B cell (primary cell): Measurements from ENCODE around the gene CIP2A. TPM values are rescaled to one million over a fixed set of nuclear protein-coding genes. Genes with fewer than 3 reads are reported as not detected.

Experiments used
- ATAC-seq: fragments of 200-7000 bp; cut with Tn5 transposase; one replicate; pipeline ENCODE4 v1.10.0; 2021; ENCODE audit warnings: low read depth, mild to moderate bottlenecking, moderate number of reproducible peaks, moderate library complexity
- CTCF ChIA-PET: fragments of 350-600 bp; sonication (Branson Sonifier 250); formaldehyde crosslinking; loops from one replicate; lab custom pipeline; 2021; ENCODE audit warnings: antibody characterized with exemption, inconsistent platforms; lab: Charles Lee
- POLR2A ChIA-PET: fragments of 350-600 bp; sonication (Branson Sonifier 250); formaldehyde crosslinking; loops from one replicate; lab custom pipeline; 2021; ENCODE audit warnings: antibody characterized with exemption; lab: Charles Lee
- DNase-seq: peaks from one replicate; pipeline ENCODE4 v3.0.0; 2013
- H2AFZ ChIP-seq: 2 replicates; pipeline ENCODE4 v1.6.1; 2012; ENCODE audit warnings: mild to moderate bottlenecking, low read depth, low read length; ENCODE audit not compliant: insufficient read depth, poor library complexity, severe bottlenecking
- H3K27ac ChIP-seq, 2 donors: 1 replicate in 1 of 2; 2 replicates in 1 of 2; pipeline ENCODE4 v1.5.1; 2012 to 2013; ENCODE audit warnings: low read length in 2 of 2, mild to moderate bottlenecking in 2 of 2, moderate library complexity in 1 of 2
- H3K27me3 ChIP-seq, 4 experiments: fragments of 200-600 bp in 1 of 4; sonication (generic) in 1 of 4; replicated peaks in 1 of 4; 1 replicate in 2 of 4; 2 replicates in 2 of 4; pipeline versions ENCODE4 v1.6.1 to v1.7.0; 2013 to 2016; ENCODE audit warnings: low read length in 3 of 4, mild to moderate bottlenecking in 2 of 4, mixed read lengths in 1 of 4, moderate library complexity in 1 of 4; ENCODE audit not compliant: insufficient read depth in 4 of 4, control insufficient read depth in 3 of 4; ENCODE audit errors: control extremely low read depth in 1 of 4
- H3K36me3 ChIP-seq, 2 experiments: replicated peaks in 1 of 2; 1 replicate in 1 of 2; 2 replicates in 1 of 2; pipeline versions ENCODE4 v1.6.1 to v1.7.1; 2013; ENCODE audit warnings: low read length in 1 of 2; ENCODE audit not compliant: insufficient read depth in 2 of 2, control insufficient read depth in 1 of 2; ENCODE audit errors: control extremely low read depth in 1 of 2, extremely low read depth in 1 of 2
- H3K4me1 ChIP-seq, 2 donors: fragments of 200-600 bp in 1 of 2; sonication (generic) in 1 of 2; 1 replicate in 1 of 2; 2 replicates in 1 of 2; pipeline versions ENCODE4 v1.5.1 to v1.6.1; 2013 to 2017; ENCODE audit warnings: low read length in 2 of 2; ENCODE audit not compliant: control insufficient read depth in 2 of 2, insufficient read depth in 2 of 2
- H3K4me2 ChIP-seq: replicated peaks from 2 replicates; pipeline ENCODE3; 2012; ENCODE audit warnings: mild to moderate bottlenecking, low read depth, low read length; ENCODE audit not compliant: poor library complexity, severe bottlenecking
- H3K4me3 ChIP-seq, 5 experiments: fragments of 200-600 bp in 1 of 5; sonication (generic) in 1 of 5; 1 replicate in 3 of 5; 2 replicates in 2 of 5; pipeline versions ENCODE4 v1.5.1 to v1.7.0; 2011 to 2016; ENCODE audit warnings: low read length in 4 of 5, mild to moderate bottlenecking in 4 of 5, low read depth in 2 of 5, control low read depth in 1 of 5, moderate library complexity in 1 of 5; ENCODE audit not compliant: insufficient read depth in 1 of 5; ENCODE audit errors: control extremely low read depth in 1 of 5, extremely low read depth in 1 of 5
- H3K79me2 ChIP-seq: fragments of 200-600 bp; sonication (generic); one replicate; pipeline ENCODE4 v1.6.0; 2016; ENCODE audit warnings: low read length; ENCODE audit not compliant: control insufficient read depth, insufficient read depth
- H3K9ac ChIP-seq: fragments of 200-600 bp; sonication (generic); 2 replicates; pipeline ENCODE4 v1.6.1; 2017; ENCODE audit warnings: mild to moderate bottlenecking, low read length, moderate library complexity
- H3K9me3 ChIP-seq, 3 donors: one replicate each; pipeline versions ENCODE4 v1.6.1 to v1.7.1; 2013; ENCODE audit warnings: low read length in 2 of 3; ENCODE audit not compliant: control insufficient read depth in 2 of 3, insufficient read depth in 1 of 3; ENCODE audit errors: control extremely low read depth in 1 of 3
- H4K20me1 ChIP-seq: 2 replicates; pipeline ENCODE4 v1.6.0; 2012; ENCODE audit warnings: mild to moderate bottlenecking, low read length; ENCODE audit not compliant: insufficient read depth, control insufficient read depth, poor library complexity, severe bottlenecking
- H3K27ac Mint-ChIP-seq: one replicate; pipeline ENCODE4 v1.8.0; 2021; ENCODE audit warnings: mixed read lengths
- H3K27me3 Mint-ChIP-seq: one replicate; pipeline ENCODE4 v1.8.0; 2021; ENCODE audit warnings: mixed read lengths
- H3K4me1 Mint-ChIP-seq: one replicate; pipeline ENCODE4 v1.8.0; 2021; ENCODE audit warnings: mixed read lengths
- H3K4me3 Mint-ChIP-seq: one replicate; pipeline ENCODE4 v1.8.0; 2021; ENCODE audit warnings: mixed read lengths
- H3K9me3 Mint-ChIP-seq: one replicate; pipeline ENCODE4 v1.8.0; 2022; ENCODE audit warnings: mixed read lengths; ENCODE audit not compliant: insufficient read depth
- CTCF ChIP-seq: fragments of 200-600 bp; IDR thresholded peaks from one replicate; pipeline ENCODE4 v1.8.0; 2022; ENCODE audit warnings: antibody characterized with exemption, mild to moderate bottlenecking
- EZH2 ChIP-seq: IDR thresholded peaks from 2 replicates; pipeline ENCODE4 v1.6.1; 2012; ENCODE audit warnings: borderline replicate concordance, low read depth, mild to moderate bottlenecking, moderate library complexity, low read length; ENCODE audit not compliant: insufficient read depth, poor library complexity, severe bottlenecking
- WGBS: methylation state at CpG from one replicate; pipeline ENCODE4 v1.1.5; 2013; ENCODE audit warnings: missing lambda C conversion rate; ENCODE audit not compliant: insufficient coverage; 5-methylcytosine and 5-hydroxymethylcytosine counted together
- intact Hi-C: fragments of 100-400 bp; cut with micrococcal nuclease; formaldehyde crosslinking; loops from one replicate; pipeline ENCODE4 v1.10.0; 2022
- polyA plus RNA-seq: library from polyadenylated mRNA; depleted of rRNA; stranded (reverse); fragments of >200 nt; gene quantifications from 2 replicates; pipeline ENCODE4 v1.2.3, GENCODE V29; 2012
- total RNA-seq, 2 donors: library from RNA; stranded (reverse); fragments of 120-200 nt in 1 of 2; gene quantifications; 1 replicate in 1 of 2; 2 replicates in 1 of 2; pipeline versions ENCODE4 v1.2.3 to v1.2.4, GENCODE V29; 2013 to 2022

Gene CIP2A
- total and polyA plus RNA-seq, 2 donors (not counting 1 experiment from before 2014, with no cell fraction given): 2.3 to 11.0 TPM

- Histone ChIP-seq H3K9me3 (no peaks in the 10 kb centered on the region), H3K36me3 (no peaks in the 10 kb centered on the region), H2AFZ (no peak overlapping the region), H3K27me3 (no peaks in the 10 kb centered on the region), H3K4me3 (no peak overlapping the region), H4K20me1 (no peaks in the 10 kb centered on the region), H3K4me1 (no peaks in the 10 kb centered on the region), H3K27ac (no peak overlapping the region), H3K9ac (no peak overlapping the region), H3K4me2 (no peak overlapping the region), H3K79me2 (no peaks in the 10 kb centered on the region)
- ChIA-PET POLR2A (interaction anchor here (0.6 to 0.7 kb wide), 2 partner anchors 24 to 93 kb away, joined by 4 to 6 read pairs; no protein-coding TSS in a partner anchor), CTCF (interaction anchor here (0.8 to 2.7 kb wide), 4 partner anchors 10 to 996 kb away, joined by 3 to 11 read pairs (median 5); no protein-coding TSS in a partner anchor)
- ATAC-seq: no peak
- Mint-ChIP-seq H3K4me3 (no peak overlapping the region), H3K27me3 (no peaks in the 10 kb centered on the region), H3K27ac (no peak overlapping the region), H3K9me3 (no peaks in the 10 kb centered on the region), H3K4me1 (no peaks in the 10 kb centered on the region)
- DNase-seq: no peak
- no peak for TF ChIP-seq CTCF
- TF ChIP-seq EZH2: no peak
- intact Hi-C loops: no loop called here
- WGBS: no CpG with 5 or more reads among the region's 1 CpG
These were observed 83.4 kb downstream of the CIP2A start for GRCh38 chr3:108505811-108506210.

GRCh38 chr3:108503722-108504121 is 85.5 kb downstream of the CIP2A start:
- H3K4me2 ChIP-seq: no peak overlapping the region
- H3K27ac ChIP-seq: no peak overlapping the region
- Mint-ChIP-seq H3K9me3 (no peaks in the 10 kb centered on the region), H3K27ac (no peak overlapping the region), H3K4me1 (no peaks in the 10 kb centered on the region), H3K4me3 (no peak overlapping the region), H3K27me3 (no peaks in the 10 kb centered on the region)
- no peak for DNase-seq
- H2AFZ ChIP-seq: no peak overlapping the region
- no peaks in the 10 kb centered on the region for H3K4me1 ChIP-seq
- CTCF ChIA-PET: no interaction called here
- no peak for ATAC-seq
- no peak overlapping the region for H3K4me3 ChIP-seq
- no peaks in the 10 kb centered on the region for H3K27me3 ChIP-seq
- TF ChIP-seq CTCF: no peak
- TF ChIP-seq EZH2: no peak
- no peak overlapping the region for H3K9ac ChIP-seq
- H4K20me1 ChIP-seq: no peaks in the 10 kb centered on the region
- intact Hi-C loops: no loop called here
- POLR2A ChIA-PET: no interaction called here
- H3K9me3 ChIP-seq: no peaks in the 10 kb centered on the region
- H3K79me2 ChIP-seq: no peaks in the 10 kb centered on the region
- H3K36me3 ChIP-seq: no peaks in the 10 kb centered on the region
